Measurements from ENCODE around the gene RHCE. TPM values are rescaled to one million over a fixed set of nuclear protein-coding genes. Genes with fewer than 3 reads are reported as not detected.

The RHCE gene
- total RNA-seq, 2 donors from 2014 or later, result 0.27 to 0.32 TPM

DNA sequence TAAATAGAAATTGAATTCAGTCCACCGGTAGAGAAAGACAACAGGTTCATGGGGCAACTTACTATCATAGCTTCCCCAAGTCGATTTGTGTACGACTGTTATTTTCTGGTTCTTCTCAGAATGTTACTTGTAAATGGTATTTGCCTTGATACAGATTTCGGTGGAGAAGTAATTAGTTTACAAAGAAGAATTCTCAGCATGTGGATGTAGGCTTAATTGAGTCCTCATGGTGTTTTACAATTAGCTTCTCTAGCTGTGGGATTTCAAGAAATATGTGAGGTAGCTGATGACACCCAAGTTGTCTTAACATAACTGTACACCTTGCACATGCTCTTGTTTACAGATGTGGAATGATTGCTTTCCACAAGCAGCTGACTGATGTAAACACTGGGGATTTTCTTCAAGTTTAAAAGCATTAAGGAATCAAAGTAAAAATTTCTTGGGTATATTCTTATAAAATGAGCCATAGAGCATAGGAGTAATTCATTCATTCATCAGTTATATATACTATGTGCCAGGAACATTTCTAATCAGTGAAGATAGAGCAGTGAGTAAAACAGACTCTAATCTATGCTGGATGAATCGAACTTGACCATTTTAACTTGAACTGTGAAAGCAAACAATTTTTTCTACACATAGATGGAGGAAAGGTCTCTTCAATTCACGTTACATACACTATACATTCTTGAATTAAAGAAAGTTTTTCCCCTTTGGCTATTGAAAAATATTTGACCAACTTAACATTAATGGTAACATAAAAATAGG is 11.5 kb upstream of the RHCE start:
- TF ChIP-seq, protein P1, sequence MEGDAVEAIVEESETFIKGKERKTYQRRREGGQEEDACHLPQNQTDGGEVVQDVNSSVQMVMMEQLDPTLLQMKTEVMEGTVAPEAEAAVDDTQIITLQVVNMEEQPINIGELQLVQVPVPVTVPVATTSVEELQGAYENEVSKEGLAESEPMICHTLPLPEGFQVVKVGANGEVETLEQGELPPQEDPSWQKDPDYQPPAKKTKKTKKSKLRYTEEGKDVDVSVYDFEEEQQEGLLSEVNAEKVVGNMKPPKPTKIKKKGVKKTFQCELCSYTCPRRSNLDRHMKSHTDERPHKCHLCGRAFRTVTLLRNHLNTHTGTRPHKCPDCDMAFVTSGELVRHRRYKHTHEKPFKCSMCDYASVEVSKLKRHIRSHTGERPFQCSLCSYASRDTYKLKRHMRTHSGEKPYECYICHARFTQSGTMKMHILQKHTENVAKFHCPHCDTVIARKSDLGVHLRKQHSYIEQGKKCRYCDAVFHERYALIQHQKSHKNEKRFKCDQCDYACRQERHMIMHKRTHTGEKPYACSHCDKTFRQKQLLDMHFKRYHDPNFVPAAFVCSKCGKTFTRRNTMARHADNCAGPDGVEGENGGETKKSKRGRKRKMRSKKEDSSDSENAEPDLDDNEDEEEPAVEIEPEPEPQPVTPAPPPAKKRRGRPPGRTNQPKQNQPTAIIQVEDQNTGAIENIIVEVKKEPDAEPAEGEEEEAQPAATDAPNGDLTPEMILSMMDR (IDR thresholded peaks at IDR 0.05), result no peak
- H3K27me3 ChIP-seq, result no peaks in the 10 kb centered on the region
- no peaks in the 10 kb centered on the region for H3K36me3 ChIP-seq
- no peaks in the 10 kb centered on the region for H3K9me3 ChIP-seq
- peak overlapping the region; percentile 30 to 84 for H3K9ac ChIP-seq (ENCODE audit: low read depth in 2 of 2, low read length in 2 of 2)
- no peak for DNase-seq
- H3K4me3 ChIP-seq, result peak overlapping the region; percentile 84
- peak overlapping the region; percentile 52 for H3K27ac ChIP-seq
- peaks cover 6% of the 10 kb centered on the region for H3K4me1 ChIP-seq
- intact Hi-C loops (cut with DNase I), result no loop called here

DNA sequence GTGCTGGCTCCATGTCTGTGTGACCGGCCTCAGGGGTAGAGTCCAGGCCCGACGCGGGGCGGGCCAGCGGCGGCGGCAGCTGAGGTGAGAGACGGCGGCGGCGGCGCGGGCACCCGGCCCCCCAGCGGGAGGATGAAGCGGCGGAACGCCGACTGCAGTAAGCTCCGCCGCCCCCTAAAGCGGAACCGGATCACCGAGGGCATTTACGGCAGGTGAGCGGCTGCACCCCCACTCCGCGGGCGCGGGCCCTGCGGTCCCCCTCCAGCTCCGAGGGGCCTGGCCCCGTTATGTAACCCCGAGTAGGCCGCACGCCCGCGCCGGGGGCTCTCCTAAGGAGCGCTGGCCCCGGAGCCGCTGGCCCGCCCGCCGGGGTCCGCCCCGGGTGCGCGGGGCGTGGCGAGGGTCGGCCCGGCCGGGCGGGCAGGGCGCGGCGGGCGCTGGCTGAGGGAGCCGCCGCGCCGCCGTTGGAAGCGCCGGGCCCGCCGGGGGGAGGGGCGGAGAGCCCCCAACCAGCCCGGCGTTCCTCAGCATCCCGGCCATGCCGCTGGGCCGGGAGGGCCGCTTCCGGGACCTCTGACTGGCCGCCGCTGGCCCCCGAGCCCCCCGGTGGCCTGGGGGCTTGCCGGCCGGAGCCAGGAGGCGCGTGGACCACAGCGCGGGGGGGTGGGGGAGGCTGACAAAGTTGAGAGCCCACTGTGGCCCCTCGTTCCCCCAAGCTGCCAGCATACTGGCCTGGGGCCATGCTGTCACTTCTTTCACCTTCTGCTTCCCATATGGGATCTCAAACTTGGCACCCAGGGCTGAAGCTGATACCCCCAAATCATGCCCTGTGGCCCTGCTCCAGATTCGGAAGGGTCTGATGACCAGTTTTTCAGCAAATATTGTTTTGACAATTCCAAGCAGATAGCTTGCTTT is 10.6 kb upstream of the RHCE start:
- Histone ChIP-seq H3K27me3 (no peaks in the 10 kb centered on the region), H3K9me3 (no peaks in the 10 kb centered on the region), H3K27ac (peak overlapping the region; percentile 84), H3K36me3 (no peaks in the 10 kb centered on the region), H3K4me1 (peaks cover 6% of the 10 kb centered on the region), H3K9ac (ENCODE audit: low read depth in 2 of 2, low read length in 2 of 2) (peak overlapping the region; percentile 84 to 94), H3K4me3 (peak overlapping the region; percentile 84)
- peak; percentile 36 for DNase-seq
- TF ChIP-seq, protein P1 (IDR thresholded peaks at IDR 0.05), result no peak
- intact Hi-C loops (cut with DNase I), result no loop called here

DNA sequence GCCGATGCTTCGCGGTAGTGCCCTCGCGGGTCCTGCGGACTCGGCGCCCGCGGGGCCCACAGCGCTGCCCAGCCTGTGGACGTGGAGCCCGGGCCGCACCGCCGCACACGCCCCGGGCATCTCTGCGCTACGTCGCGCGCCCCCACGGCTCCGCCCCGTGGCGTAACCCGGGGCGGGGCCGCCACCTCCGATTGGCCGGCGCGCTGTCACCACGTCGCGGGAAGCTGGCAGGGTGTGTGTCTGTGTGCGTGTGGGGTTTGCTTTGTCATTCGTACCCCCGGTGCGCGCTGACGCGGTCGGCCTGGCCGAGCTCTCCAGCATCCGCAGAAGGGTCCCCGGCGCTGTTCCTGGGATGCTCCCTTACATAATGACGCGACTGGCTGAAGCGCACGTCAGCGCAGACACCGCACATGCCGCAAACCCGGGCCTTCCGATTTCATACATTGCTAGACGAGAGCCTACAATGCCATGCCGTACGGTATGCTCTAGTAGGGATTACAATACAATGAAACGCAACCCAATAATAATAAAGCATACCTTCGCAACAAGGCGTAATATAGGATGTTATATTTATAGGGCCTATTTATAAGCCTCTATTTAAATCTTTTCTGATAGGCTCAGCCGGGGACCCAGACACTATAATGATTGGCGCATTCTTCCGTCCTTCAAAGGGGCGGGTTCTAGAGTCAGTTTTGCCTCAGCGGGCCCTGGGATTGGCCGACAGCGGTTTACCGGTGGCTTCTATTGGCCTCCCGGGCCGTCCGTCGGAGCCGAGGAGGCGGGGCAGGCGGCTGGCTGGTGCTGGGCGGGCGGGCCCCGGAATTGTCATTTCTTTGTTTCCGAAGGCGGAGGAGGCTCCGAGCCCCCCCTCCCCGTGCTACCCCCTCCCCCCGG is 9.7 kb upstream of the RHCE start, which contains the start of gene MACO1:
Gene MACO1, plus strand, starts transcription at position 825 of the 894 bp plus-strand sequence. CDS start 202 bp downstream, outside the sequence.
- peak; percentile 97 for DNase-seq
- peaks cover 6% of the 10 kb centered on the region for H3K4me1 ChIP-seq
- peak within 1 kb of the TSS; percentile 84 for H3K27ac ChIP-seq
- intact Hi-C loops (cut with DNase I), result no loop called here
- TF ChIP-seq, protein P1 (IDR thresholded peaks at IDR 0.05), result no peak
- peak within 1 kb of the TSS; percentile 84 for H3K4me3 ChIP-seq
- H3K27me3 ChIP-seq, result no peaks in the 10 kb centered on the region
- H3K9me3 ChIP-seq, result no peaks in the 10 kb centered on the region
- H3K9ac ChIP-seq (ENCODE audit: low read depth in 2 of 2, low read length in 2 of 2), result peak within 1 kb of the TSS; percentile 84 to 94
- no peaks in the 10 kb centered on the region for H3K36me3 ChIP-seq

DNA sequence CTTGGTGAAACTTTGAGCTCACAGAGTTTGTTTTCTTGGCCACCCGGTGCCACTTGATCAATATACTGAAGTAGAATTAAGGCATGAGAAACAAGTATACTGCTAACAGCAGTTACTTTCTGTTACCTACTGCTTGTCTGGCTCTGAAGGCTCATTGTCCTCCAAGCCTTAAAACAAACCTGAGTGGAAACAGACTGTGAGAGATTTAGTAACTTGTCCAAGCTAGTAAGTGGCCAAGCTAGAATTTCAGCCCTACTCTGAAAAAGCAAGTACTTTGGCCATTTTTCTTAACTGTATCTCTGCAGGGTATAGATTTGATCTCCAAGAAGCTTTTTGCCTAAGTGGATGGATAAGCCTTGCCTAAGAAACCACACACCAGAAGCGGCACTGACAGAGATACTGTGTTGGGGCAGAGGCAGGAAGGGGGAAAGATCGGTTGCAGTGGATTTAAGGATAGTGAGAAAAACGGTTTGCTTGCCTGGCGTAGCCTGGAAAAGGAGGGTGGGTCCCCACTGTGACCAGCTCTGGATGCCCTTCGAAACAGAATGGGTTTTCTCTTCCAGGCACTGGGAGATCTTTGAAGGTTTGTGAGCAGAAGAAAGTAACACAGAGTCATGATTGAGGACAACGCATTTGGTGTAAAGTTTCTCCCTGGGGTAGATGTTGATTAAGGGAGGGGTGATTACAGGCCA is 8.0 kb upstream of the RHCE start:
- no peak overlapping the region for H3K27ac ChIP-seq
- H3K4me1 ChIP-seq, result peaks cover 4% of the 10 kb centered on the region
- no peaks in the 10 kb centered on the region for H3K9me3 ChIP-seq
- no peak for DNase-seq
- no peaks in the 10 kb centered on the region for H3K36me3 ChIP-seq
- H3K4me3 ChIP-seq, result no peak overlapping the region
- H3K27me3 ChIP-seq, result no peaks in the 10 kb centered on the region
- intact Hi-C loops (cut with DNase I), result no loop called here
- TF ChIP-seq, protein P1 (IDR thresholded peaks at IDR 0.05), result no peak
- H3K9ac ChIP-seq (ENCODE audit: low read depth in 2 of 2, low read length in 2 of 2), result no peak overlapping the region

Data from colonic mucosa (tissue), 4 donors.